Astrocyte (in vitro differentiated cells and primary cell): ENCODE results near the gene RXFP2. TPM values are rescaled to one million over a fixed set of nuclear protein-coding genes. Genes with fewer than 3 reads are reported as not detected.
A peak's percentile ranks its signal among the peaks of the same experiment; 100 is the strongest.

Experiments used
- DNase-seq: peaks from one replicate; pipeline ENCODE4 v3.0.0-alpha.2; 2010; ENCODE audit warnings: low read depth
- FAIRE-seq: peaks from 2 replicates; lab custom pipeline; 2011; peaks lifted over from hg19 to GRCh38; lab: Jason Lieb, UNC
- H2AFZ ChIP-seq: 2 replicates; pipeline ENCODE4 v1.6.0; 2012; ENCODE audit warnings: low read depth, low read length, inconsistent platforms
- H3K27ac ChIP-seq: 2 replicates; pipeline ENCODE4 v1.5.1; 2011; ENCODE audit warnings: low read depth, low read length, inconsistent platforms
- H3K27me3 ChIP-seq: 2 replicates; pipeline ENCODE4 v1.6.0; 2011; ENCODE audit warnings: low read length, inconsistent platforms; ENCODE audit not compliant: insufficient read depth
- H3K36me3 ChIP-seq: 2 replicates; pipeline ENCODE4 v1.5.1; 2011; ENCODE audit warnings: low read length, inconsistent platforms; ENCODE audit not compliant: insufficient read depth
- H3K4me1 ChIP-seq: 2 replicates; pipeline ENCODE4 v1.5.1; 2011; ENCODE audit warnings: low read length, inconsistent platforms; ENCODE audit not compliant: insufficient read depth
- H3K4me2 ChIP-seq: 2 replicates; pipeline ENCODE4 v1.6.0; 2012; ENCODE audit warnings: low read length, inconsistent platforms
- H3K4me3 ChIP-seq: 2 replicates; pipeline ENCODE4 v1.5.1; 2011; ENCODE audit warnings: low read depth, mild to moderate bottlenecking, low read length, inconsistent platforms; ENCODE audit not compliant: insufficient read depth
- H3K79me2 ChIP-seq: 2 replicates; pipeline ENCODE4 v1.6.0; 2012; ENCODE audit warnings: mild to moderate bottlenecking, low read length, inconsistent platforms; ENCODE audit not compliant: insufficient read depth
- H3K9ac ChIP-seq: 2 replicates; pipeline ENCODE4 v1.6.0; 2012; ENCODE audit warnings: mild to moderate bottlenecking, low read length, inconsistent platforms
- H3K9me3 ChIP-seq: 2 replicates; pipeline ENCODE4 v1.5.1; 2012; ENCODE audit warnings: low read depth, mild to moderate bottlenecking, low read length, inconsistent platforms; ENCODE audit not compliant: insufficient read depth
- H4K20me1 ChIP-seq: 2 replicates; pipeline ENCODE4 v1.6.0; 2012; ENCODE audit warnings: low read length, inconsistent platforms; ENCODE audit not compliant: insufficient read depth
- H3K27ac Mint-ChIP-seq: one replicate; pipeline ENCODE4 v1.8.0; 2021; ENCODE audit warnings: mild to moderate bottlenecking, mixed read lengths; ENCODE audit not compliant: unreplicated experiment
- H3K27me3 Mint-ChIP-seq: one replicate; pipeline ENCODE4 v1.8.0; 2021; ENCODE audit warnings: low read depth, mixed read lengths; ENCODE audit not compliant: unreplicated experiment
- H3K36me3 Mint-ChIP-seq: one replicate; pipeline ENCODE4 v1.8.0; 2021; ENCODE audit warnings: low read depth, mixed read lengths; ENCODE audit not compliant: unreplicated experiment
- H3K4me1 Mint-ChIP-seq: one replicate; pipeline ENCODE4 v1.8.0; 2021; ENCODE audit warnings: low read depth, mixed read lengths; ENCODE audit not compliant: unreplicated experiment
- H3K4me3 Mint-ChIP-seq: one replicate; pipeline ENCODE4 v1.8.0; 2021; ENCODE audit warnings: mild to moderate bottlenecking, moderate library complexity, mixed read lengths; ENCODE audit not compliant: unreplicated experiment
- H3K9me3 Mint-ChIP-seq: one replicate; pipeline ENCODE4 v1.8.0; 2021; ENCODE audit warnings: mild to moderate bottlenecking, mixed read lengths; ENCODE audit not compliant: unreplicated experiment
- EZH2 ChIP-seq: IDR thresholded peaks from 2 replicates; pipeline ENCODE4 v1.6.1; 2012; ENCODE audit warnings: mild to moderate bottlenecking, low read length, inconsistent platforms; ENCODE audit not compliant: insufficient read depth
- total RNA-seq: library from RNA; stranded (reverse); gene quantifications from 2 replicates; pipeline ENCODE4 v1.2.1, GENCODE V29; 2021
- TF ChIP-seq, protein P1 (sequence below): IDR thresholded peaks from 2 replicates; pipeline ENCODE4 v1.5.1; 2011; ENCODE audit warnings: low read depth, mild to moderate bottlenecking, inconsistent platforms, low read length, moderate library complexity; ENCODE audit not compliant: insufficient read depth

The RXFP2 gene
- total RNA-seq, 1 donor from 2014 or later: not detected

DNA sequence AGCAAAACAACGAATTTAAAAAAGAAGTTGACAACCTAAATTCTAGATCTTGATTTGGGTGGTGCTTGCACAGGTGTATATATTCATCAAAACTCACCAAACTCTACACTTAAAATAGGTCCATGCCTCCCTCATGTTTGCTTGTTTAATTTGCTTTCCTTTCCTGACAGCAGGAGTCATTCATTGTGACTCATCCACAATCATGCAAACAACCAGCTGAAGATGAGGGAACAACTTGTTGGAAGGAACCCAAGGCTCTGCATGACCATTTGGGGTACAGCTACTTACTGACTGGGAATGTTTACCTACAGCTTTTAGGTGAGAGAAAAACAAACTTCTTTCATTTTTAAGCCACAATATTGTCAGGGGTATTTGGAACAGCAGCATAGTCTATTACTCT is 96.6 kb downstream of the RXFP2 start:
- Histone ChIP-seq H3K4me3 (no peak overlapping the region), H2AFZ (no peak overlapping the region), H3K36me3 (no peaks in the 10 kb centered on the region), H3K4me2 (no peak overlapping the region), H4K20me1 (no peaks in the 10 kb centered on the region), H3K27ac (no peak overlapping the region), H3K9me3 (no peaks in the 10 kb centered on the region), H3K27me3 (peaks cover 13% of the 10 kb centered on the region), H3K9ac (no peak overlapping the region), H3K4me1 (peaks cover 3% of the 10 kb centered on the region), H3K79me2 (no peaks in the 10 kb centered on the region)
- Mint-ChIP-seq H3K36me3 (no peaks in the 10 kb centered on the region), H3K27ac (no peak overlapping the region), H3K9me3 (no peaks in the 10 kb centered on the region), H3K4me3 (no peak overlapping the region), H3K4me1 (no peaks in the 10 kb centered on the region), H3K27me3 (peaks cover 8% of the 10 kb centered on the region)
- TF ChIP-seq EZH2: no peak
- TF ChIP-seq, protein P1, sequence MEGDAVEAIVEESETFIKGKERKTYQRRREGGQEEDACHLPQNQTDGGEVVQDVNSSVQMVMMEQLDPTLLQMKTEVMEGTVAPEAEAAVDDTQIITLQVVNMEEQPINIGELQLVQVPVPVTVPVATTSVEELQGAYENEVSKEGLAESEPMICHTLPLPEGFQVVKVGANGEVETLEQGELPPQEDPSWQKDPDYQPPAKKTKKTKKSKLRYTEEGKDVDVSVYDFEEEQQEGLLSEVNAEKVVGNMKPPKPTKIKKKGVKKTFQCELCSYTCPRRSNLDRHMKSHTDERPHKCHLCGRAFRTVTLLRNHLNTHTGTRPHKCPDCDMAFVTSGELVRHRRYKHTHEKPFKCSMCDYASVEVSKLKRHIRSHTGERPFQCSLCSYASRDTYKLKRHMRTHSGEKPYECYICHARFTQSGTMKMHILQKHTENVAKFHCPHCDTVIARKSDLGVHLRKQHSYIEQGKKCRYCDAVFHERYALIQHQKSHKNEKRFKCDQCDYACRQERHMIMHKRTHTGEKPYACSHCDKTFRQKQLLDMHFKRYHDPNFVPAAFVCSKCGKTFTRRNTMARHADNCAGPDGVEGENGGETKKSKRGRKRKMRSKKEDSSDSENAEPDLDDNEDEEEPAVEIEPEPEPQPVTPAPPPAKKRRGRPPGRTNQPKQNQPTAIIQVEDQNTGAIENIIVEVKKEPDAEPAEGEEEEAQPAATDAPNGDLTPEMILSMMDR: no peak
- DNase-seq: peak; percentile 26
- FAIRE-seq: no peak

DNA sequence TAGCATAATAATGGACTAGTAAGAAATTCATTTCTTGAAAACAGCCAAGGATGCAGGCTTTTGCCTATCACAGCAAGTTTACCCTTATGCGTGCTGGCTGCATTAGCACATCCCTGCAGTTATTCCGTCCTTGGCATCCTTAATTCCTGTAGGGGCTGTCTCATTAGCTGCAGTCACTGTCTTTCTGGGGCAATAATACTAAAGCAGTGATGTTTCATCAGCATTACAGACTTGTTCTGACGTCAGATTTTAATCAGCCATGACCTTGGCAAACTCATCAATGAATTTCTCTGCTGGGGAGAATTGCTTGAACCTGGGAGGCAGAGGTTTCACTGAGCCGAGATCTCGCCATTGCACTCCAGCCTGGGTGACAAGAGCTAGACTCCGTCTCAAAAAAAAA is 103.7 kb downstream of the RXFP2 start:
- Histone ChIP-seq H4K20me1 (no peaks in the 10 kb centered on the region), H2AFZ (no peak overlapping the region), H3K4me3 (no peak overlapping the region), H3K27me3 (peaks cover 47% of the 10 kb centered on the region), H3K9ac (no peak overlapping the region), H3K4me2 (no peak overlapping the region), H3K4me1 (peaks cover 3% of the 10 kb centered on the region), H3K9me3 (no peaks in the 10 kb centered on the region), H3K36me3 (no peaks in the 10 kb centered on the region), H3K27ac (no peak overlapping the region), H3K79me2 (no peaks in the 10 kb centered on the region)
- DNase-seq (no peak), FAIRE-seq (no peak)
- Mint-ChIP-seq H3K4me3 (no peak overlapping the region), H3K9me3 (no peaks in the 10 kb centered on the region), H3K36me3 (no peaks in the 10 kb centered on the region), H3K27ac (no peak overlapping the region), H3K27me3 (peaks cover 44% of the 10 kb centered on the region), H3K4me1 (no peaks in the 10 kb centered on the region)
- TF ChIP-seq, protein P1: no peak
- TF ChIP-seq EZH2: no peak

DNA sequence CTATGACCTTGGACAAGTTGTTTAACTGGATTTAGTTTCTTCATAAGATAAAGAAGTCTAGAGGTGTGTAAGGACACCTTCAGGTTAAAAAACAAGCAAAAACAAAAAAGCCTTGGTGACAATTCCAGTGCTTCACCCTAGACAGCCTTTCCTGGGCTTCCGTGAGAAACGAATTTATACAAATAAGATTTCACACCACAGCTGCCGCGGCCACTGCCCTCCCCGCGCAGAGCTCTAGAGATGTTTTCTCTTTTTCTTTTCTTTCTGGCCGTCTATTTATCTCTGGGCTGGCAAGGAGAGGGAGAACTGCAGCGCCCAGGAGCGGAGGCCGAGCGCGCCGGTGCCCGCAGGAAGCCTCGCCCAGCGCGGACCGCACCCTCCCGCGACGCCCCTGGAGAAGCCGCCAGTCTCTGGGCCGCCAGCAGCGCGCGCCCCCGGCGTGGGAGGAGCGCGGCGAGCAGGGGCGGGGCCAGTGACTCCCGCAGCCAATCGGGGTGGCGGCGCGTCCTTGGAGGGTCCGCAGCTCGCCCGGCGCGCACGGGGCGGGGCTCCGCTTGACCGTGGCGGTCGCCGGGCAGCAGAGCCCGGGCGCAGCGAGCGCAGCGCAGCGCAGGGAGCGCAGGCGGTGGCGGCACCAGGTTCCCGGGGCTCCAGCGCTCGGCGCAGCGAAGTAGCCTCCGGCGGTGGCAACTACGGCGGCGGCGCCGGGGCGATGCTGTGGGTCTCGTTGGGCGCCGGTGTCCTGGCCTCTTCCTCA is 107.0 kb downstream of the RXFP2 start:
- Histone ChIP-seq H3K36me3 (no peaks in the 10 kb centered on the region), H3K9ac (peak overlapping the region; percentile 61), H2AFZ (peak overlapping the region; percentile 82), H3K9me3 (no peaks in the 10 kb centered on the region), H3K4me1 (peaks cover 3% of the 10 kb centered on the region), H3K27ac (no peak overlapping the region), H4K20me1 (no peaks in the 10 kb centered on the region), H3K4me2 (peak overlapping the region; percentile 88), H3K4me3 (peak overlapping the region; percentile 65), H3K79me2 (no peaks in the 10 kb centered on the region), H3K27me3 (peaks cover 34% of the 10 kb centered on the region)
- Mint-ChIP-seq H3K9me3 (no peaks in the 10 kb centered on the region), H3K36me3 (no peaks in the 10 kb centered on the region), H3K4me1 (no peaks in the 10 kb centered on the region), H3K27ac (no peak overlapping the region), H3K27me3 (peaks cover 43% of the 10 kb centered on the region), H3K4me3 (peak overlapping the region; percentile 85)
- TF ChIP-seq EZH2: no peak
- TF ChIP-seq, protein P1: no peak
- no peak for FAIRE-seq
- peak; percentile 73 for DNase-seq
